HG03571 (cell line): ENCODE measurements around the gene EEF1AKMT3.

Experiments
- ATAC-seq: cut with Tn5 transposase; IDR thresholded peaks from one replicate; pipeline ENCODE4 v1.9.1; 2021; ENCODE audit not compliant: unreplicated experiment

EEF1AKMT3 gene

DNA sequence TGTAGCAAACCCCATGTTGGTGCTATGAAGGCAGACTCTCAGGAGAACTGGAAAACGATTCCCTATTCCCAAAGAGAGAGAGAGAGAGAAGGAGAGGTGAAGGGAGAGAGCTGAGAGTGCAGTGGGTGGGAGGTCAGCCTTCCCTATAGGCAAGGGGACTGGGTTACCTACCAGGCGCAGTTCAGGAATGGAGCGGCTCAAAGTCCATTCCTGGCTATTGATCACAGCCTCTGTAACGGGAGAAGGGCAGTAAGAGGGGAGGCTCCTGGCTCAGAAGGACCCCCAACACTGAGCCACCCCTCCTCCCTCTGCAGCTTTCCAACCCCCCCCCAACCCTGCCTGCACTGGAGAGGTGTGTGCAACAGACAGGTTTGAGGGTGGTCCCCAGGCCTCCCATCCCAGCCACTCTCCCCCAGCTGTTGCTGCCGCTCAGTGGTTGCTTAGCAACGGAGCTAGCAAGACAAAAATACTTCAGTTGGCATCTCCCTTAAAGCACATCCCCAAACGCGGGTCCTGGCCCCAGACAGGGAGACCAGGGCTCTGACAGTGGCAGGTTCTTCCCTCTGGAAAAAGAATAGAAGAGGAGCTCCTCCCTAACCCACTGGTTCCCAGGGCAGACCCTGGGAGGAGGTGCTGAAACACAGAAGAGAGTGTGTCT is 37.1 kb upstream of the EEF1AKMT3 start:
- no peak for ATAC-seq

DNA sequence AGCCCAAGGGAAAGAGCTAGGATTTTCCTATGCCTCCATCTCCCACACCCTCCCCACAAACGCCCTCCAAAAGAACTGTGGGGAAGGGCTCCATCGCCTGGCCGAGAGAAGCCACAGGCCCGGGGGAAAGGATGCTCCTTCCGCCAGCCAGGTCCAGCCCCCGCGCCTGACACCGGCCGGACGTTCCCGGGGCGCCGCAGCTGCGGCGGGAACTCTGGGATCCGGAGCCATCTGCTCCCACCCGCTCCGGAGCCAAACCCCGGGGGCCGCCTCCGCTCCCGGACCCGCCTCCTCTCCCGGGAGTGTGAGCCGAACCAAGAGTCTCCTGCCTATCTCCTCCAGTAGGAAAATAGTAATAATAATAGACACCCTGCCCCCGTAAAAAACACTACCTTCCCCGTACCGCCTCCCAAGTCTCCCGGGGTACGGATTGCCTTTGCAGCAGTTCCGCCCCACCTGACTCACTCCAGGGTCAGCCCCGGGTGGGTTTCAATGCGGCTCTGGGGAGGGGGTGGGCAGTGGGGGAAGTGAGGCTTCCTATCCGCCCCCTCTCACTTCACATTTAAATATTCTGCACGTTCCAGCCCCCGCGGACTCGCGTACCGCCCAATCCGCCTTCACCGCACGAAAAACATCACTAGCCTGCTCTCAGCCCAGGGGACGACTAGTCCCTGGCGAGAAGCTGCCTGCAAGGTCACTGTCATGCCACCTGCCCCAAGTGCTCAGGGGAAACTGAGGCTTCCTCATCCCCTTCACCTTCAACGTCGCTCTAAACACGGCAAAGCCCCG is 36.3 kb upstream of the EEF1AKMT3 start:
- ATAC-seq, result no peak

DNA sequence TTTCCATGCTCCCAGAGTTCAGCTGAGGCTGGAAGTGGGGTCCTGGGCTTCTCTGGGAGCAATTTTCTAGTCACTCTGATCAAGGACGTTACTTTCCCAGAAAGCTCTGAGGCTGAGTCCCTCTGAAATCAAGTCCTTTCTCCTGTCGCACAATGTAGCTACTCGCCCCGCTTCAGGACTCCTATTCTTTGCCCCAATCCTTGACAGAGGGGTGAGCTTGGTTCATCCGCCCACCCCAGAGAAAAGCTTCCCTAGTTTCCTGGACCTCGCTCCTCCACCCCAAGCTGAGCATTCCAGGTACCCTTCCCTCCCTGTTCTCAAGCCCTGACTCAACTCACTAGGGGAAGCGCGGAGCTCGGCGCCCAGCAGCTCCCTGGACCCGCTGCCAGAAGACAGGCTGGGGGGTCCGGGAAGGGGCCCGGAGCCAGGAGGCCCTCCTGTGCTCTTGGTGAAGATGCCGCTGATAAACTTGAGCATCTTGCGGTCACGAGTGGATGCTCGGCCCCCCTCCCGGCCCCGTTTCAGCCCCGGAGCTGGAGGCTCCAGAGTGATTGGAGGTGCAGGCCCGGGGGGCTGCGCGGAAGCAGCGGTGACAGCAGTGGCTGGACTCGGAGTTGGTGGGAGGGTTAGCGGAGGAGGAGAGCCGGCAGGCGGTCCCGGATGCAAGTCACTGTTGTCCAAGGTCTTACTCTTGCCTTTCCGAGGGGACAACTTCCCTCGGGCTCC is 35.5 kb upstream of the EEF1AKMT3 start:
- ATAC-seq, result no peak

DNA sequence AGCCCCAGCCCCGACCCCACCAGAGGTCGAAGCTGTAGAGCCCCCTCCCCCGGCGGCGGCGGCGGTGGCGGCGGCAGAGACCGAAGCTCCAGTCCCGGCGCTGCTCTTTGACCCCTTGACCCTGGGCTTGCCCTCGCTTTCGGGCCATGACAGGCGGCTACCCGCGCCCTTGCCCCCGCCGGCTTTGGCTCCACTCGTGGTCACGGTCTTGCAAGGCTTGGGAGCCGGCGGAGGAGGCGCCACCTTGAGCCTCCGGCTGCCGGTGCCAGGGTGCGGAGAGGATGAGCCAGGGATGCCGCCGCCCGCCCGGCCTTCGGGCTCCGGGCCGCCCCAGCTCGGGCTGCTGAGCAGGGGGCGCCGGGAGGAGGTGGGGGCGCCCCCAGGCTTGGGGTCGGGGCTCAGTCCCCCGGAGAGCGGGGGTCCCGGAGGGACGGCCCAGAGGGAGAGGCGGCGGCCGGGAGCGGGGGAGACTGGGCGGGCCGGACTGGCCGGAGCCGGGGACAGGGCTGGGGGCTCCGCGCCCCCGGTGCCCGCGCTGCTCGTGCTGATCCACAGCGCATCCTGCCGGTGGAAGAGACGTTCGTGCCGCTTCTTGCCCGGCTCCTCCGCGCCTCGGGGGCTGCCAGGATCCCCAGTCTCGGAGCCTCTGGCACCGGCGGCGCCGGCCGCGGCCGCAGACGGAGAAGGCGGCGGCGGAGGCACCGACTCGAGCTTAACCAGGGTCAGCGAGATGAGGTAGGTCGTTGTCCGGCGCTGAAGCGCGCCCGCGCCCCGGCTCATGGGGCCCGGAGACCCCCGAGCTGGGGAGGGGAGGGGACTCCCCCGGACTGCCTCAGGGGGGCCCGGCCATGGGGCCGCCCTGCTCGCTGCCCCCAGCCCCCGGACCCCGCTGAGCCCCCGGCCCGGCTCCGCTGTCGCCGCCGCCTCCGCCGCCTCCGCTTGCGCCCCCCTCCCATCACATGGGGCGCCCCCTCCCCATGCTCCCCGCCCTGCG is 34.6 kb upstream of the EEF1AKMT3 start:
- no peak for ATAC-seq

DNA sequence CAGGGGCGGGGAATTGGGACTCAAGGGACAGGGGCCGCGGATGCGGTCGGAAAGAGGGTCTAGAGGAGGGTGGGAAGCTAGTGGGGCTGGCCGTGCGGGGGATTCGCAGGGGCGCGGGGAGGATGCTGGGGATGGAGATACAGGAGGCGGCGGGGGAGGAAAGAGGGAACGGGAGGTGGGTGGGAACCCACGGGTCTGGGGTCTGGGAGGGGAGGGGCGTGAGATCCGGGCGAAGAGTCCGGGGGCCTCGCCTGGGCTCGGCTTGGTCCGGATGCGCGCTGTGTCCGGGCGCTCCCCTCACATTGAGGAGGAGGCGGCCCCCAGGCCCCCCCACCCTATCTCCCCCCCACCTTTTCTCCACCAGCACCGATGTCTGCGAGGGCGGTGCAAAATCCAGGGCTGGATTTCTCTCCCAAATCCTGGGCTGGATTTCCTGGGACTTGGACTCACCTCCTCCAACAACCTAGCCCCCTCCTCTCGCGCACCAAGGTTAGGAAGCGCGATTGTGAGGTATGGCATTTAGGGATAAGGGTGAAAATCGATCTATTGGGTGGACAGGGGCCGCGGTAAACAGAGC is 33.7 kb upstream of the EEF1AKMT3 start, which contains the start of gene AGAP2:
Gene AGAP2, minus strand, starts transcription at position 82 of the 577 bp plus-strand sequence. CDS start 496 bp downstream, outside the sequence.
- no peak for ATAC-seq

DNA sequence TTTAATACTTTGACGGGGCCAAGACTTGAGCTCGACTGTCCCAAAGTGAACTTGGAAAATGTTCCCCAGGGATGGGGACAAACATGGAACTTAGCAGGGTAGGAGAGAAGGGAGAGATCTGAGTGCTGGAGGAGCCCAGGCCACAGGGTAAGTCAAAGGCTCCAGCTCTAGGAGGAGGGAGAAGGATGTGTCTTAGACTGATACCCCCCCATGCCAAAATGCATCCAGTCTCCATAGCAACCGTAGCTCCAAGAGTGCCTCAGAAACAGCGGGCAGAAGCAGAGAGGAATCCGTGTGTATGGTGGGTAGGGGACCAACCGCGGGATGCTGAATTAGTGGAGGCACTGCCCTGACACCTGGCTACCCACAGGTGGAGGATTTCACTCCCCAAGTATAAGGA is 33.0 kb upstream of the EEF1AKMT3 start:
- no peak for ATAC-seq

DNA sequence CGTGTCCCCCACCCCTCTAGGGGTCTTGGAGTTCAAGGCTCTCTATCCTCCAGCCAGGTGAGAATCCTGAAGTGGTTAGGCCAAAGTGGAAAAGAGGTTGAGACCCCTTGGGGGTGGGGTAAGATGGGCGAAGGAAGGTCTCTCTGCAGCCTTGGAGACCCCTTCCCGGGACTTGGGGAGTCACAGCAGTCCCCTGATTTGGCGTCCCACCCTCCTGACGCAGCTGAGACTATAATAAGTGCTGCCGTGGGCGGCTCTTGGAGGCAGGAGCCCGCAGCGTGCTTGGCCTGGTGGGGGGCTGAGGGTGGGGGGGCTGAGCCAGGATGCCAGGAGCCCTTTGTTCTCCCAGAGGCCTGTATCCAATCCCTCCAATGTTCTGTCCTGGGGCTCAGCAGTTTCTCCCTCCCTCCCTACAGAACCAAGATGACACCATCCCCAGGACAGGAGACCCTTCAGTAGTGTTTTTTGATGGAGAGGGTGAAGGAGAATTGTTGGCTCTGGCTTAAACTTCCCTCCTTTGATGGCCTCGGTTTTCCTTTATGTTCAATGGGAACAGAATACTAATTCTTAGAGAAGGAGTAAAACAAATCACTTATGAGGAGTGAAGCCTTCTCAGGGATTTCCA is 32.4 kb upstream of the EEF1AKMT3 start:
- ATAC-seq, result no peak

DNA sequence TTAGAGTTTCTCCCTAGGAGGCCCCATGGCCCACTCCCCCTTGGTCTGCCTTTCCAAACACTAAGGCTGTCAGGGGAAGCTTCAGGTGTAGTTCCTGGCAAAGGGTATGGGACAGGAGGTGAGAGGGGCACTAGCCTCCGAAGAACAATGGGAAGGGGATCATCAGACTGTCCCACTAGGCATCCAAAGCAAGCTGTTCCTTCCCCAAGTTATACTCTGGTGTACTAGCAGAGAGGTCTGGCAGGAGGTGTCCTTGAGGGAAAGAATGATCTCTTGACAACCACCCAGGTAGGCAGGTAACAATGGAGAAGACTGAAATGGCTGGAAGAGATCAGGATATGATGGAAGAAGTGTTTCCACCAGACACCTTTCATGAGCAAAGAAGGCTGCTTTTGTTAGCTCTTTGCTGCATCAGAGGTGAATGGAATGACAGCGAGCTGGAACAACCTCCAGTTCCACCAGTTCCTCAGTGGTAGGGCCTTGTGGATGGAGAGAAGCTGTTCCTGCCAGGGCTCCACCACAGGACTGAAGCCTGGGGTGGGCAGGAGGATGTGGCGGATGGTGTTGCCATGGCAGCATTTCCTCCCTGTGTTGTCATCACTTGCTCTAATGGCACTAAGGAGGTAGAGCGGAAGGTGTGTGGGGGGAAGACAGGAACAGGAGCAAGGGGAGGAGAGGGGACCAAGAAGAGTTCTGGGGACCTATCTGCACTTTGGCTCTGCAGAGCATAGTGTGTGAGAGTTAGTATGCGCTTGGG is 31.6 kb upstream of the EEF1AKMT3 start:
- ATAC-seq, result peak; percentile 46

DNA sequence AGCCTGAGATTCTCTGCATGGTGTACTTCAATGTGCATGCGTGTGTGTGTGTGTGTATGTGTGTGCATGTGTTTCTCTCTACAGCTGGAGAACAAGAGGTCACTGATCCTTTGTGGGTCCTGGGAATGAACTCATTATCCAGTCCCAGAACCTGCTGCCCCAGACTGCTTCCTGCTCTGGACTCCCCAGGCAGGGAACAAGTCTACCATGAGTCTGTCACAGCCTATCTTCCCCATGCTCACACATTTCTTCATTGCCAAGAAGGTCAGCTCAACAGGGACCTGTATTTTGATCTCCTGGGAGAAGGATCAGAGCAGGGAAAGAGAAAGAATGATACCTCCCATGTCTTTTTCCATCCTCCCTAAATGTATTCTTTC is 31.0 kb upstream of the EEF1AKMT3 start:
- ATAC-seq, result no peak

DNA sequence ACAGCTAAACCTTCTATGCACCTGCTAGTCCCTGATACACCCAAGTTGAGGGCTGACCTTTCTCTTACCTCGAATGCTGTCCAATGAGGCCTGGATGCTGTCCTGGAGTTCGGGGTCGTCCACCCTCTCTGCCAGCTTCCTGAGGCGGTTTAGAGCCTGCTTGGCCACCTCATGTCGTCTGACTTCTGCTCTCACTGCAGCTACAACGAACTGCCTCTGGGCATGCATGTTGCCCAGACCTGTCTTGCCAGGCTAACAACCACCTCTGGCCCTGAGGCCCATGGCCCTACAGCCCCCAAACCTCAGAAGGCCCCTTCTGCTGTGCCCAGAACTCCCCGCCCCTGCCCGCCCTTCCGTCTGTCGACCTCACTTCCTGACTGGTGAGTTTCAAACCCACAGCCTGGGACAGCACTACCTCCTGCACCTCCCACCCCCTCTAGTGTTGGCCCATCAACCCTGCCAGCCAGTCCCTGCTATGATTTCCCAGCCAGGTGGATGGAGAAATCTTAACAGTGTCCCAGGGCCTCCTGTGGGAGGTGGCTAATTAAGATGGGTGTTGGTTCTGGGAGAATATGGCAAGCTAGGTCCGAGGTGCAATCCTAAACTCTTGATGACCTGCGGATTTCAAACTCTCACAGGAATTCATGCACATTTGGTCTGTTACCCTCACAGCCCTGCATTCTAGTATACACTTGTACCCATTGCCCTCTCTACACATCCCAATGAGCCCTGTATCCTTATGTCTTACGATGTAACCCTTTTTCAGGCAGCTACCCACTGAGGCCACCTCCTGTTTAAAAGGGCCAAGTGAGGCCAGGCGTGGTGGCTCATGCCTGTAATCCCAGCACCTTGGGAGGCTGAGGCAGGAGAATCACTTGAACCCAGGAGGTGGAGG is 30.3 kb upstream of the EEF1AKMT3 start:
- peak; percentile 48 for ATAC-seq

DNA sequence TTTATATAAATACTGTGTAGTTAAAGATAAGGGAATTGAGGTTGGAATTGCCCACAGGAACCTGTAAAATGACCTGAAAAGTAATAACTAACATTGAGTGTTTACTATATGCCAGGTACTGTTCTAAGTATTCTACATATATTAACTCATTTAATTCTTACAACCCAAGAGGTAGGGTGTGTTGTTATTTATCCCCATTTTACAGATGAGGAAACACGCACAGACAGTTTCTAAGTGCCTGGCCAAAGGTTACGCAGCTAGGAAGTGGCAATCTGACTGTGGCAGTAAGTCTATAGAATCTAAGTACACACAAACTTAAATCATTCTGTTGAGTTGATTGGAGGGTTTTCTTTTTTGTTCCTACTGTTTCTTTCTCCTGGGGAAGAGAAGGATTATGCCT is 28.6 kb upstream of the EEF1AKMT3 start:
- no peak for ATAC-seq

DNA sequence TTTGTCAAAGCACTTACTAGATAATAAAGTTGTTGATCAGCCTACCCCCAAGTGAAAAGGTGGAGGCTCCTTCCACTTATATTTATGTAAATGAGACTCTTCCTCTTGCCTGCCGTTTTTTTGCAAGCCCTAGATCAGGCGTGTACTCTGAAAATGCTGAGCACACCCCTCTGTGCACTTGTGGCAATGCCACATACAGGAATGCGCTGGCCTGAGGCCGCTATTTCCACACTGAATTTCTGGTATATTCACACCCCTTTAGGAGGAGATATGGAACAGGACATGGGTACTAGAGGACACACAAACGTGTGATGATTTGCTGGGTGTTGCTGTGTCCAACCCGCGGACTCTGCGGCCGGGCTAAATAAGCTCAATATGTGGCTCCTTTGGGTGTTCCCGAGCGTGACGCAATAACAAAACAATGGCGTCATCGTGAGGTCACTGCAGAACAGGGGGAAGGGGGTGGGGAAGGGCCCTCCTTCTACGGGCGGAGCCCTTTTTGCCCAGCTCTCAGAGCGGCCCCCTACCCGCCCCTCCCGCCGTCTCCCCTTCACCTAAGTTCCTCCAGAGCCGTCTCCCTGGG is 28.1 kb upstream of the EEF1AKMT3 start:
- ATAC-seq, result peak; percentile 36

DNA sequence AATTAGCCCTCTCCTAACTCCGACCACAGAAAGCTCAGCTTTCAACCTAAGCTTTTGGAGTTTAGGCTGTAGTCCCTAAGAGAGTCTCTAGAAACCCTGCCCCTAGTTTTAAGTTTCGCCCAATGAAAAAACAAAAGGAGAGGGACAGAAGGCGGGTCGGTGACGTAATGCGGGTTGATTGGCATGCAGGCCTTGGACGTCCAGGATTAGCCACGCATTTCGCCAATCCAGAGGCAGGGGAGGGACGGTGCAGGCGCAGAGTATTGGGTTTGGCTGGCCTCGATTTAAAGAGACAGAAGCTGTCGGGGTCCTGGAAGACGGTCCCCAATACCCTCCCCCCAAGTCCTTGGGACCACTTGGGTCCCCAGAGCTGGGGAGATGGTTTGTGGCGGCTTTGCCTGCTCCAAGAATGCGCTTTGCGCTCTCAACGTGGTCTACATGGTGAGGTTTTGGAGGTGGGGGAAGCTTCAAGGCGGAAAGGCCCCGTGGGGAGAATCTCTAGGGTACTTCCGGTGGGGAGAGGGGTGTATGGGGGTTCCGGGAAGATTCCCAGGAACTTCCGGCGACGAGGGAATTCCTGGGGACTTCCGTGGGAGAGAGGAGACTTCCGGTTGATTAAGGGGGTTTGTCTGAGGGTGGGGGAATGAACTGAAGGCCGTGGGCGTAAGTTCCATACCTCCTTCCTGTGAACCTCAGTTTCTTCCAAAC is 27.5 kb upstream of the EEF1AKMT3 start, which contains the start of gene TSPAN31:
Gene TSPAN31, plus strand, starts transcription at position 263 of the 708 bp plus-strand sequence. Its CDS starts 116 bp downstream, at position 379.
- ATAC-seq, result peak; percentile 76

DNA sequence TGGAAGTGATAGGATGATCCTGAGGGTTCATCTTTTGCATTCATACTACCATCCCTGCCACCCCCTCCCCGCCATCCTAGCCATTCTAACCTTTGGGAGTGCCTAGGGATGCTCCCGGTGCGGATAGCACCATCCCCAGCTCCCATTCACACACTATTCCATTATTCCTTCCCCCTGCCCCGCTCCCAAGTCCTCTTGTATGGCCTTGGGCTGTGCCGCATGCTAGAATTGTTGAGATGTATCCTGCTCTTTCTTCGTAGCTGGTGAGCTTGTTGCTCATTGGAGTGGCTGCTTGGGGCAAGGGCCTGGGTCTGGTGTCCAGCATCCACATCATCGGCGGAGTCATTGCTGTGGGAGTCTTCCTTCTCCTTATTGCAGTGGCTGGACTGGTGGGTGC is 26.9 kb upstream of the EEF1AKMT3 start:
- ATAC-seq, result no peak

DNA sequence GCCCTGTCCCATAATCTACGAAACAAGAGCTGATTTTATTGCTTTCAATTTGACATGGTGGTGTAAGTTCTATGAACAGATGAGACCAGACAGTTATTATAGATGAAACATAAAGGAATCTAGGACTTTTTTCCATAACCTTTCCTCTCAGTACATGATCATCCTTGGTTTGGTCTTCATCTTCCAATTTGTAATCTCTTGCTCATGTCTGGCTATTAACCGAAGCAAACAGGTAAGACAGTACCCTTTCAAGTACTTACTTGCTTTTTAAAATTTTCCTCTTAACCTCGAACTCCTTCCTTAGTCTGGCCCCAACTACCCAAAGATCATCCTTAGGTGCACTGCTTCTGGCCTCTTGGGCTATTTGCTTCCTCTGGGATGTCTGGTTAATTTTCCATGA is 26.4 kb upstream of the EEF1AKMT3 start:
- no peak for ATAC-seq

DNA sequence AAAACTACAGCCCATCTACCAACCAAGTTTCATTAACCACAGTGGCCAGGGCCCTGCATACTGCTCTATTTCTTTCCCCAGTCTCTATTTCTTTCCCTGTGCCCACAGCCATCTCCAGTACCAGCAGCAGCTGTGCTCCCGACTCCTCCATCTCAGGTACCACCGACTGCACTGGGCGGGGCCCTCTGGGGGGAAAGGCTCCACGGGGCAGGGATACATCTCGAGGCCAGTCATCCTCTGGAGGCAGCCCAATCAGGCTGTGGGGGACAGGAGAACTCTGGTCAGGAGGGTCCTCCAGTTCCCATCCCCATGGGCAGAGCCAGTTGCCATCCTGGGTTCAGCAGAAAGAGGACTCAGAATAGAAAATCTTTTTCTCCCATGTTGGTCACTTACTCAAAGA is 23.4 kb upstream of the EEF1AKMT3 start:
- no peak for ATAC-seq
